IMR-90 (cell line): ENCODE results near the gene HOMEZ. TPM values are rescaled to one million over a fixed set of nuclear protein-coding genes. Genes with fewer than 3 reads are reported as not detected.

ENCODE experiments used
- ATAC-seq: fragments of 200-7000 bp; cut with Tn5 transposase; 2 replicates; pipeline ENCODE4 v1.9.1; 2020; ENCODE audit warnings: low read depth, mild to moderate bottlenecking, moderate library complexity
- BruUV-seq: library from RNA; stranded (reverse); fragments of 400-500 nt; replicated peaks from 2 replicates; lab custom pipeline; 2021; lab: Mats Ljungman, UMichigan
- CTCF ChIA-PET: fragments of 300-600 bp; formaldehyde crosslinking; extraction: SDS; loops from one replicate; lab custom pipeline; 2021; ENCODE audit warnings: antibody characterized with exemption; lab: Yijun Ruan, JAX
- POLR2A ChIA-PET: fragments of 300-600 bp; sonication (Branson Sonifier 250); formaldehyde crosslinking; loops from one replicate; lab custom pipeline; 2022; ENCODE audit warnings: antibody characterized with exemption; ENCODE audit not compliant: unreplicated experiment; lab: Charles Lee
- DNase-seq: peaks from one replicate; pipeline ENCODE4 v3.0.0; 2013
- H2AFZ ChIP-seq: replicated peaks from 2 replicates; pipeline ENCODE3; 2013; ENCODE audit warnings: low read length, mild to moderate bottlenecking; ENCODE audit not compliant: poor library complexity
- H2AK5ac ChIP-seq: 2 replicates; pipeline ENCODE4 v1.6.1; 2013; ENCODE audit warnings: low read depth, low read length, inconsistent platforms
- H2AK9ac ChIP-seq: replicated peaks from 2 replicates; pipeline ENCODE3; 2013; ENCODE audit warnings: mild to moderate bottlenecking, low read depth, low read length, moderate library complexity; ENCODE audit not compliant: poor library complexity
- H2BK120ac ChIP-seq: 2 replicates; pipeline ENCODE4 v1.6.1; 2013; ENCODE audit warnings: low read depth, low read length, inconsistent platforms
- H2BK15ac ChIP-seq: 3 replicates; pipeline ENCODE4 v1.6.1; 2013; ENCODE audit warnings: low read depth, low read length, inconsistent platforms
- H2BK20ac ChIP-seq: 2 replicates; pipeline ENCODE4 v1.6.1; 2013; ENCODE audit warnings: low read depth, mild to moderate bottlenecking, inconsistent platforms, low read length, moderate library complexity
- H2BK5ac ChIP-seq: 2 replicates; pipeline ENCODE4 v1.6.1; 2013; ENCODE audit warnings: mild to moderate bottlenecking, low read depth, low read length, inconsistent platforms; ENCODE audit not compliant: poor library complexity, severe bottlenecking
- H3K14ac ChIP-seq: replicated peaks from 2 replicates; pipeline ENCODE4 v1.6.1; 2013; ENCODE audit warnings: low read depth, low read length, inconsistent platforms
- H3K18ac ChIP-seq: 2 replicates; pipeline ENCODE4 v1.6.1; 2013; ENCODE audit warnings: low read depth, low read length, control low read depth
- H3K23ac ChIP-seq: 2 replicates; pipeline ENCODE4 v1.6.1; 2013; ENCODE audit warnings: low read depth, low read length, inconsistent platforms
- H3K27ac ChIP-seq: 2 replicates; pipeline ENCODE4 v1.5.1; 2013; ENCODE audit warnings: mild to moderate bottlenecking, control low read depth, low read length; ENCODE audit not compliant: insufficient read depth
- H3K27me3 ChIP-seq: 2 replicates; pipeline ENCODE4 v1.6.1; 2013; ENCODE audit warnings: low read length; ENCODE audit not compliant: control insufficient read depth, insufficient read depth
- H3K36me3 ChIP-seq: 2 replicates; pipeline ENCODE4 v1.6.1; 2013; ENCODE audit warnings: low read length, mixed read lengths; ENCODE audit not compliant: control insufficient read depth, insufficient read depth
- H3K4ac ChIP-seq: 2 replicates; pipeline ENCODE4 v1.6.1; 2013; ENCODE audit warnings: low read depth, low read length, inconsistent platforms
- H3K4me1 ChIP-seq: 2 replicates; pipeline ENCODE4 v1.6.1; 2013; ENCODE audit warnings: low read length, mixed read lengths; ENCODE audit not compliant: control insufficient read depth, insufficient read depth
- H3K4me2 ChIP-seq: 2 replicates; pipeline ENCODE4 v1.6.1; 2013; ENCODE audit warnings: low read depth, mild to moderate bottlenecking, control low read depth, low read length, moderate library complexity
- H3K4me3 ChIP-seq: 2 replicates; pipeline ENCODE4 v1.5.1; 2013; ENCODE audit warnings: low read depth, mild to moderate bottlenecking, control low read depth, low read length, moderate library complexity; ENCODE audit not compliant: insufficient read depth
- H3K56ac ChIP-seq: 2 replicates; pipeline ENCODE4 v1.6.1; 2013; ENCODE audit warnings: low read length, inconsistent platforms; ENCODE audit not compliant: insufficient read depth; ENCODE audit errors: extremely low read depth
- H3K79me1 ChIP-seq, 2 experiments: 2 replicates each; pipeline ENCODE4 v1.6.1; 2013; ENCODE audit warnings: low read length in 2 of 2, inconsistent platforms in 1 of 2, low read depth in 1 of 2
- H3K9ac ChIP-seq: 2 replicates; pipeline ENCODE4 v1.6.1; 2013; ENCODE audit warnings: low read depth, low read length, control low read depth
- H3K9me1 ChIP-seq: 2 replicates; pipeline ENCODE4 v1.6.1; 2013; ENCODE audit warnings: low read length, inconsistent platforms; ENCODE audit not compliant: insufficient read depth
- H3K9me3 ChIP-seq: 2 replicates; pipeline ENCODE4 v1.6.1; 2013; ENCODE audit warnings: low read length; ENCODE audit not compliant: control insufficient read depth, insufficient read depth
- H4K20me1 ChIP-seq: 2 replicates; pipeline ENCODE4 v1.6.1; 2013; ENCODE audit warnings: low read length, inconsistent platforms; ENCODE audit not compliant: insufficient read depth
- H4K5ac ChIP-seq: 2 replicates; pipeline ENCODE4 v1.6.1; 2013; ENCODE audit warnings: mild to moderate bottlenecking, low read depth, low read length, control low read depth
- H4K8ac ChIP-seq, 2 experiments: 2 replicates each; pipeline ENCODE4 v1.6.1; 2013; ENCODE audit warnings: low read depth in 2 of 2, low read length in 2 of 2, control low read depth in 1 of 2, inconsistent platforms in 1 of 2
- H4K91ac ChIP-seq: 2 replicates; pipeline ENCODE4 v1.6.1; 2013; ENCODE audit warnings: low read depth, low read length, inconsistent platforms; ENCODE audit not compliant: insufficient read depth
- BHLHE40 ChIP-seq: fragments of 150-350 bp; IDR thresholded peaks from 2 replicates; pipeline ENCODE4 v1.6.1; 2016; ENCODE audit warnings: mild to moderate bottlenecking, low read depth, low read length
- CTCF ChIP-seq: conservative IDR thresholded peaks from 2 replicates; pipeline ENCODE4 v1.5.1; 2012; ENCODE audit warnings: mild to moderate bottlenecking, low read depth, low read length, improper control_type of control experiment
- ELK1 ChIP-seq: fragments of 150-350 bp; IDR thresholded peaks from 2 replicates; pipeline ENCODE4 v1.6.1; 2016; ENCODE audit warnings: low read depth, mild to moderate bottlenecking, low read length, moderate library complexity, borderline replicate concordance
- MAFK ChIP-seq: IDR thresholded peaks from 2 replicates; pipeline ENCODE4 v1.6.1; 2012; ENCODE audit warnings: low read depth, low read length, improper control_type of control experiment
- MXI1 ChIP-seq: IDR thresholded peaks from 2 replicates; pipeline ENCODE4 v1.6.1; 2012; ENCODE audit warnings: low read depth, mild to moderate bottlenecking, low read length, moderate library complexity, borderline replicate concordance
- NFE2L2 ChIP-seq: fragments of 150-350 bp; IDR thresholded peaks from 2 replicates; pipeline ENCODE4 v1.6.1; 2016; ENCODE audit warnings: low read depth, mild to moderate bottlenecking, low read length
- POLR2A ChIP-seq: IDR thresholded peaks from 2 replicates; pipeline ENCODE4 v1.6.1; 2012; ENCODE audit warnings: mild to moderate bottlenecking, low read depth, low read length
- RAD21 ChIP-seq: IDR thresholded peaks from 2 replicates; pipeline ENCODE4 v1.6.1; 2012; ENCODE audit warnings: low read length, improper control_type of control experiment
- RFX5 ChIP-seq: IDR thresholded peaks from 2 replicates; pipeline ENCODE4 v1.8.0; 2012; ENCODE audit warnings: low read depth, mild to moderate bottlenecking, low read length, moderate library complexity
- SMC3 ChIP-seq: fragments of 150-350 bp; IDR thresholded peaks from 2 replicates; pipeline ENCODE4 v1.6.1; 2016; ENCODE audit warnings: low read depth, mild to moderate bottlenecking, antibody characterized with exemption, low read length, moderate library complexity
- USF2 ChIP-seq: fragments of 150-350 bp; IDR thresholded peaks from 2 replicates; pipeline ENCODE4 v1.6.1; 2017; ENCODE audit warnings: mild to moderate bottlenecking, antibody characterized with exemption, low read length, low read depth
- WGBS, 2 experiments: methylation state at CpG; one replicate each; pipeline versions ENCODE4 v1.1.5 to v1.1.7; 2013; ENCODE audit warnings: missing lambda C conversion rate in 2 of 2; ENCODE audit not compliant: insufficient read length in 1 of 2; ENCODE audit errors: extremely low coverage in 2 of 2; 5-methylcytosine and 5-hydroxymethylcytosine counted together
- dilution Hi-C: fragments of 300-500 bp; cut with HindIII; formaldehyde crosslinking; loops from one replicate; pipeline ENCODE4 v1.14.3; 2018; ENCODE audit warnings: low sequenced_read_pairs; ENCODE audit not compliant: unreplicated experiment
- in situ Hi-C: fragments of 300-500 bp; cut with MboI; formaldehyde crosslinking; loops from 3 replicates; pipeline ENCODE4 v1.14.3; 2019; ENCODE audit warnings: low sequenced_read_pairs, inconsistent platforms, mixed read lengths
- intact Hi-C: fragments of 100-400 bp; cut with micrococcal nuclease; formaldehyde crosslinking; loops from 2 replicates; pipeline ENCODE4 v1.10.0; 2022
- polyA plus RNA-seq, 3 experiments: library from polyadenylated mRNA; depleted of rRNA; stranded (reverse); fragments of >200 nt; gene quantifications; 2 replicates each; pipeline ENCODE4 v1.2.3, GENCODE V29; 2012; ENCODE audit warnings: low replicate concordance in 1 of 3
- total RNA-seq: library from RNA; depleted of rRNA; stranded (reverse); fragments of >200 nt; gene quantifications from 2 replicates; pipeline ENCODE4 v1.2.3, GENCODE V29; 2012

Gene HOMEZ
- total and polyA plus RNA-seq, 2 of the 4 experiments (the other 2 are of a cell fraction): 7.7 to 9.7 TPM

- no peak for TF ChIP-seq MXI1
- TF ChIP-seq BHLHE40: no peak
- TF ChIP-seq POLR2A: no peak
Measured at GRCh38 chr14:23284654-23285529, 1.0 kb downstream of the HOMEZ start (continued).

GRCh38 chr14:23281247-23281646 lies 4.7 kb downstream of the HOMEZ start:
- Histone ChIP-seq H3K56ac (no peak overlapping the region), H2BK5ac (no peak overlapping the region), H3K23ac (no peak overlapping the region), H3K4me2 (no peak overlapping the region), H3K9ac (no peak overlapping the region), H3K18ac (no peak overlapping the region), H4K8ac (no peak overlapping the region), H3K9me3 (no peaks in the 10 kb centered on the region), H2AFZ (no peak overlapping the region), H2AK5ac (no peak overlapping the region), H3K27me3 (no peaks in the 10 kb centered on the region), H2BK120ac (no peak overlapping the region), H4K20me1 (no peaks in the 10 kb centered on the region; the same call in 1 of the 2 replicates), H2BK15ac (no peak overlapping the region), H4K5ac (no peak overlapping the region), H3K14ac (no peak overlapping the region), H3K4ac (no peak overlapping the region), H2BK20ac (no peak overlapping the region), H3K9me1 (peaks cover 5% of the 10 kb centered on the region; the same call in 1 of the 2 replicates), H3K27ac (no peak overlapping the region), H3K36me3 (peaks cover 7% of the 10 kb centered on the region), H3K4me3 (no peak overlapping the region), H3K4me1 (peaks cover 4% of the 10 kb centered on the region; the same call in 1 of the 2 replicates), H2AK9ac (no peak overlapping the region), H4K91ac (no peak overlapping the region), H3K79me1 (peaks cover 22 to 26% of the 10 kb centered on the region in 2 experiments)
- in situ Hi-C loops (no loop called here), dilution Hi-C loops (no loop called here), intact Hi-C loops (no loop called here)
- 100% methylated on average over 1 of the region's 6 CpGs; no CpG with 5 or more reads in 1 of the 2 experiments for WGBS, 2 experiments
- DNase-seq (no peak), ATAC-seq (no peak)
- ChIA-PET CTCF (interaction anchor here (0.7 kb wide), 1 partner anchor 1121 kb away, joined by 3 read pairs; no protein-coding TSS in a partner anchor), POLR2A (no interaction called here)
- no TSS peak for BruUV-seq
- no peak for TF ChIP-seq USF2
- TF ChIP-seq SMC3: no peak
- no peak for TF ChIP-seq RAD21
- TF ChIP-seq MAFK: no peak
- no peak for TF ChIP-seq ELK1
- no peak for TF ChIP-seq MXI1
- no peak for TF ChIP-seq RFX5
- no peak for TF ChIP-seq BHLHE40
- TF ChIP-seq POLR2A: no peak
- no peak for TF ChIP-seq NFE2L2
- TF ChIP-seq CTCF: no peak
